H1 (cell line): Measurements from ENCODE around the gene CACNG6. TPM values are rescaled to one million over a fixed set of nuclear protein-coding genes. Genes with fewer than 3 reads are reported as not detected.

Source experiments
- CTCF ChIA-PET: fragments of 300-600 bp; sonication (Branson Sonifier 250); formaldehyde crosslinking; loops from one replicate; lab custom pipeline; 2021; ENCODE audit not compliant: partially characterized antibody; lab: Charles Lee
- POLR2A ChIA-PET: fragments of 300-600 bp; sonication (Branson Sonifier 250); formaldehyde crosslinking; loops from one replicate; lab custom pipeline; 2021; ENCODE audit warnings: inconsistent platforms; ENCODE audit not compliant: partially characterized antibody; lab: Charles Lee
- DNase-seq, 2 experiments: peaks; one replicate each; pipeline versions ENCODE4 v3.0.0 to v3.0.0-alpha.2; 2010 to 2022; ENCODE audit warnings: low spot score in 2 of 2, low read depth in 1 of 2, mixed read lengths in 1 of 2
- FAIRE-seq: peaks from 2 replicates; lab custom pipeline; 2011; peaks lifted over from hg19 to GRCh38; lab: Jason Lieb, UNC
- H2AFZ ChIP-seq: 2 replicates; pipeline ENCODE4 v1.8.1; 2012; ENCODE audit warnings: low read length, inconsistent platforms
- H2AK5ac ChIP-seq: 2 replicates; pipeline ENCODE4 v1.6.1; 2013; ENCODE audit warnings: low read depth, low read length
- H2BK120ac ChIP-seq: replicated peaks from 2 replicates; pipeline ENCODE3; 2013; ENCODE audit warnings: low read depth, low read length, inconsistent platforms
- H2BK12ac ChIP-seq: 2 replicates; pipeline ENCODE4 v1.6.1; 2013; ENCODE audit warnings: low read depth, low read length
- H2BK15ac ChIP-seq: 2 replicates; pipeline ENCODE4 v1.6.1; 2013; ENCODE audit warnings: low read length
- H2BK20ac ChIP-seq: 2 replicates; pipeline ENCODE4 v1.6.1; 2013; ENCODE audit warnings: low read length
- H2BK5ac ChIP-seq: 2 replicates; pipeline ENCODE4 v1.6.1; 2013; ENCODE audit warnings: low read depth, low read length
- H3K14ac ChIP-seq: 2 replicates; pipeline ENCODE4 v1.6.1; 2013; ENCODE audit warnings: inconsistent platforms; ENCODE audit not compliant: insufficient read length
- H3K18ac ChIP-seq: 2 replicates; pipeline ENCODE4 v1.6.1; 2013; ENCODE audit warnings: low read length; ENCODE audit errors: extremely low read depth
- H3K23ac ChIP-seq: 2 replicates; pipeline ENCODE4 v1.6.1; 2013; ENCODE audit warnings: inconsistent platforms; ENCODE audit not compliant: insufficient read length
- H3K23me2 ChIP-seq: 2 replicates; pipeline ENCODE4 v1.6.1; 2013; ENCODE audit warnings: low read depth, low read length
- H3K27ac ChIP-seq: 2 replicates; pipeline ENCODE4 v1.6.1; 2011; ENCODE audit warnings: low read depth, low read length, inconsistent platforms
- H3K27me3 ChIP-seq, 4 experiments: replicated peaks in 1 of 4; 1 replicate in 1 of 4; 2 replicates in 3 of 4; pipeline versions ENCODE4 v1.6.1 to v1.8.1; 2011 to 2013; ENCODE audit warnings: low read length in 3 of 4, mild to moderate bottlenecking in 3 of 4, inconsistent platforms in 2 of 4, mixed read lengths in 2 of 4, moderate library complexity in 1 of 4; ENCODE audit not compliant: control insufficient read depth in 3 of 4, insufficient read depth in 3 of 4; ENCODE audit errors: extremely low read depth in 1 of 4
- H3K36me3 ChIP-seq, 4 experiments: 2 replicates each; pipeline versions ENCODE4 v1.6.1 to v1.8.1; 2011 to 2013; ENCODE audit warnings: mild to moderate bottlenecking in 4 of 4, low read length in 3 of 4, moderate library complexity in 2 of 4, control low read depth in 1 of 4, inconsistent platforms in 1 of 4; ENCODE audit not compliant: insufficient read depth in 4 of 4, control insufficient read depth in 2 of 4
- H3K4ac ChIP-seq: replicated peaks from 2 replicates; pipeline ENCODE3; 2013; ENCODE audit warnings: low read length, low read depth, mixed read lengths, inconsistent platforms; ENCODE audit not compliant: insufficient read length
- H3K4me1 ChIP-seq, 4 experiments: replicated peaks in 1 of 4; 1 replicate in 1 of 4; 2 replicates in 3 of 4; pipeline versions ENCODE4 v1.6.1 to v1.8.1; 2011 to 2013; ENCODE audit warnings: low read length in 3 of 4, inconsistent platforms in 2 of 4, mixed read lengths in 1 of 4; ENCODE audit not compliant: insufficient read depth in 4 of 4, control insufficient read depth in 3 of 4
- H3K4me2 ChIP-seq, 2 experiments: 2 replicates each; pipeline versions ENCODE4 v1.6.1 to v1.8.1; 2011 to 2013; ENCODE audit warnings: low read depth in 2 of 2, low read length in 2 of 2, control low read depth in 1 of 2, inconsistent platforms in 1 of 2, mild to moderate bottlenecking in 1 of 2; ENCODE audit not compliant: insufficient read depth in 1 of 2
- H3K4me3 ChIP-seq, 4 experiments: fragments of 200-600, 300-600 bp in 1 of 4; sonication (generic), shearing (Covaris generic), sonication (Bioruptor Twin) in 1 of 4; 2 replicates each; pipeline versions ENCODE4 v1.5.1 to v1.8.1; 2011 to 2016; ENCODE audit warnings: low read length in 4 of 4, low read depth in 3 of 4, control low read depth in 2 of 4, inconsistent platforms in 2 of 4, mild to moderate bottlenecking in 2 of 4, mixed read lengths in 1 of 4, moderate library complexity in 1 of 4; ENCODE audit not compliant: insufficient read depth in 2 of 4; ENCODE audit errors: extremely low read depth in 1 of 4
- H3K56ac ChIP-seq: replicated peaks from 2 replicates; pipeline ENCODE3; 2013; ENCODE audit warnings: low read depth, mild to moderate bottlenecking, mixed read lengths, low read length, inconsistent platforms; ENCODE audit not compliant: insufficient read length
- H3K79me1 ChIP-seq: 2 replicates; pipeline ENCODE4 v1.6.1; 2013; ENCODE audit warnings: low read depth, low read length, control low read depth
- H3K79me2 ChIP-seq, 2 experiments: 2 replicates each; pipeline versions ENCODE4 v1.6.1 to v1.8.1; 2012 to 2013; ENCODE audit warnings: low read length in 2 of 2, mild to moderate bottlenecking in 2 of 2, inconsistent platforms in 1 of 2; ENCODE audit not compliant: insufficient read depth in 2 of 2, control insufficient read depth in 1 of 2
- H3K9ac ChIP-seq, 4 experiments: replicated peaks in 1 of 4; 1 replicate in 1 of 4; 2 replicates in 3 of 4; pipeline versions ENCODE4 v1.6.1 to v1.8.1; 2011 to 2013; ENCODE audit warnings: low read depth in 3 of 4, low read length in 3 of 4, control low read depth in 2 of 4, mild to moderate bottlenecking in 2 of 4, moderate library complexity in 2 of 4, inconsistent platforms in 1 of 4; ENCODE audit errors: extremely low read depth in 1 of 4
- H3K9me3 ChIP-seq, 2 experiments: 2 replicates each; pipeline versions ENCODE4 v1.6.1 to v1.8.1; 2012 to 2013; ENCODE audit warnings: mild to moderate bottlenecking in 2 of 2, moderate library complexity in 2 of 2, control low read depth in 1 of 2, inconsistent platforms in 1 of 2, low read depth in 1 of 2, low read length in 1 of 2, mixed read lengths in 1 of 2; ENCODE audit not compliant: insufficient read depth in 2 of 2
- H4K20me1 ChIP-seq, 2 experiments: replicated peaks in 1 of 2; 2 replicates each; pipeline versions ENCODE3 to v1.8.1; 2011 to 2013; ENCODE audit warnings: inconsistent platforms in 2 of 2, low read length in 2 of 2, mild to moderate bottlenecking in 1 of 2; ENCODE audit not compliant: insufficient read depth in 2 of 2, control insufficient read depth in 1 of 2
- H4K5ac ChIP-seq: 2 replicates; pipeline ENCODE4 v1.6.1; 2013; ENCODE audit warnings: low read length, low read depth, mixed read lengths, inconsistent platforms; ENCODE audit not compliant: insufficient read length
- H4K8ac ChIP-seq: 2 replicates; pipeline ENCODE4 v1.8.0; 2013; ENCODE audit warnings: mild to moderate bottlenecking, moderate library complexity, low read length, inconsistent platforms; ENCODE audit not compliant: insufficient read depth; ENCODE audit errors: extremely low read depth
- H4K91ac ChIP-seq: replicated peaks from 2 replicates; pipeline ENCODE3; 2013; ENCODE audit warnings: low read length, mixed read lengths, inconsistent platforms; ENCODE audit not compliant: insufficient read length
- CEBPB ChIP-seq: IDR thresholded peaks from 2 replicates; pipeline ENCODE4 v1.6.1; 2012; ENCODE audit warnings: low read depth, low read length
- EP300 ChIP-seq, 2 experiments: IDR thresholded peaks; 1 replicate in 1 of 2; 2 replicates in 1 of 2; pipeline ENCODE4 v1.6.1; 2011 to 2012; ENCODE audit warnings: low read depth in 2 of 2, low read length in 2 of 2, mild to moderate bottlenecking in 2 of 2, borderline replicate concordance in 1 of 2, inconsistent platforms in 1 of 2, moderate library complexity in 1 of 2
- GTF2F1 ChIP-seq: IDR thresholded peaks from 2 replicates; pipeline ENCODE4 v1.6.1; 2012; ENCODE audit warnings: low read depth, low read length, improper control_type of control experiment, borderline replicate concordance
- HDAC2 ChIP-seq, 2 experiments: fragments of 300-600 bp in 1 of 2; sonication (generic) in 1 of 2; IDR thresholded peaks; 2 replicates each; pipeline ENCODE4 v1.6.1; 2011 to 2012; ENCODE audit warnings: low read depth in 2 of 2, low read length in 2 of 2, mild to moderate bottlenecking in 2 of 2, moderate library complexity in 2 of 2, borderline replicate concordance in 1 of 2, inconsistent platforms in 1 of 2
- KDM1A ChIP-seq: fragments of 200-600, 300-600 bp; sonication (generic); IDR thresholded peaks from 2 replicates; pipeline ENCODE4 v1.7.1; 2016; ENCODE audit warnings: mild to moderate bottlenecking, low read length, borderline replicate concordance
- KDM5A ChIP-seq: fragments of 200-600 bp; IDR thresholded peaks from 2 replicates; pipeline ENCODE4 v1.7.1; 2012; ENCODE audit warnings: mild to moderate bottlenecking, low read length, inconsistent platforms, mixed read lengths
- NANOG ChIP-seq: IDR thresholded peaks from 2 replicates; pipeline ENCODE4 v1.6.1; 2011; ENCODE audit warnings: low read length, low read depth, mild to moderate bottlenecking, inconsistent platforms; ENCODE audit not compliant: insufficient read depth, poor library complexity, severe bottlenecking
- NRF1 ChIP-seq: IDR thresholded peaks from 2 replicates; pipeline ENCODE4 v1.6.1; 2011; ENCODE audit warnings: mild to moderate bottlenecking, low read depth, low read length, improper control_type of control experiment
- RFX5 ChIP-seq: IDR thresholded peaks from 2 replicates; pipeline ENCODE4 v1.6.1; 2011; ENCODE audit warnings: low read depth, low read length, improper control_type of control experiment, borderline replicate concordance
- RNF2 ChIP-seq: fragments of 200-900, 300-1000 bp; sonication (generic); IDR thresholded peaks from 2 replicates; pipeline ENCODE4 v1.7.1; 2016; ENCODE audit warnings: borderline replicate concordance, low read depth, mild to moderate bottlenecking, antibody characterized with exemption, low read length; ENCODE audit not compliant: poor library complexity, severe bottlenecking; ENCODE audit errors: missing control alignments
- SAP30 ChIP-seq: fragments of 300-600 bp; sonication (generic); IDR thresholded peaks from 2 replicates; pipeline ENCODE4 v1.7.1; 2012; ENCODE audit warnings: low read length, moderate library complexity, mild to moderate bottlenecking, inconsistent platforms; ENCODE audit not compliant: insufficient read depth, insufficient replicate concordance
- SP4 ChIP-seq: IDR thresholded peaks from 2 replicates; pipeline ENCODE4 v1.6.1; 2012; ENCODE audit warnings: low read length, inconsistent platforms
- TAF7 ChIP-seq: optimal IDR thresholded peaks from 2 replicates; pipeline ENCODE3; 2011; ENCODE audit warnings: low read depth, mild to moderate bottlenecking, inconsistent platforms, low read length, moderate library complexity, borderline replicate concordance
- WGBS, 2 experiments: shearing (Covaris generic) in 1 of 2; methylation state at CpG; one replicate each; pipeline versions ENCODE4 v1.1.6 to v1.1.7; 2013 to 2015; ENCODE audit warnings: low lambda C conversion rate in 2 of 2, mixed read lengths in 2 of 2, inconsistent platforms in 1 of 2, low coverage in 1 of 2, missing lambda C conversion rate in 1 of 2; ENCODE audit not compliant: insufficient replicate concordance in 2 of 2, insufficient coverage in 1 of 2, insufficient read length in 1 of 2; ENCODE audit errors: extremely low coverage in 1 of 2, missing lambda C conversion rate in 1 of 2; 5-methylcytosine and 5-hydroxymethylcytosine counted together
- polyA plus RNA-seq, 7 experiments: library from polyadenylated mRNA; depleted of rRNA in 3 of 7; stranded (reverse) in 5 of 7; unstranded in 2 of 7; fragments of >200 nt in 5 of 7; fragments of 200-250 nt in 2 of 7; gene quantifications; 1 replicate in 5 of 7; 2 replicates in 1 of 7; 4 replicates in 1 of 7; pipeline versions ENCODE4 v1.2.1 to v1.2.3, GENCODE V29; 2011 to 2013; ENCODE audit warnings: missing spikeins in 2 of 7, mixed read lengths in 2 of 7
- total RNA-seq: library from RNA; stranded (reverse); fragmentation: NEBNext Ultra II Directional; extraction: Animal tissue kit (Norgen Biotek cat#: 25700); gene quantifications from 2 replicates; pipeline ENCODE4 v1.2.1, GENCODE V29; 2021

CACNG6 gene
- total and polyA plus RNA-seq, 2 of the 8 experiments (the other 6 are each of a cell fraction or from before 2014, with no cell fraction given): 1.2 to 1.6 TPM

GRCh38 chr19:53985863-53986262 lies 5.6 kb upstream of the CACNG6 start:
- no peaks in the 10 kb centered on the region for H3K79me2 ChIP-seq
- peaks cover 0 to 7% (median 4%) of the 10 kb centered on the region in 4 experiments; a peak in 3 of 7 replicates for H3K27me3 ChIP-seq
- no peak overlapping the region for H2BK12ac ChIP-seq
- peaks cover 4 to 18% (median 13%) of the 10 kb centered on the region in 4 experiments for H3K4me1 ChIP-seq
- no peak overlapping the region for H4K5ac ChIP-seq
- no peak overlapping the region for H3K18ac ChIP-seq
- no peak overlapping the region for H3K4me3 ChIP-seq
- H2BK15ac ChIP-seq: no peak overlapping the region
- H4K8ac ChIP-seq: no peak overlapping the region
- no peak overlapping the region for H3K23ac ChIP-seq
- H2BK20ac ChIP-seq: no peak overlapping the region
- TF ChIP-seq GTF2F1 (no peak), NRF1 (no peak), EP300 (IDR thresholded peaks at IDR 0.05; ENCODE audit: borderline replicate concordance in 1 of 2, low read depth in 2 of 2, low read length in 2 of 2) (no peak), RFX5 (no peak), TAF7 (no peak), SP4 (no peak), RNF2 (no peak), NANOG (no peak), HDAC2 (IDR thresholded peaks at IDR 0.05; ENCODE audit: borderline replicate concordance in 1 of 2, low read depth in 2 of 2, low read length in 2 of 2) (no peak), KDM1A (no peak), SAP30 (no peak), KDM5A (no peak), CEBPB (no peak)
- FAIRE-seq (no peak), DNase-seq (no peak)
- H3K27ac ChIP-seq: no peak overlapping the region
- H3K9me3 ChIP-seq: no peaks in the 10 kb centered on the region
- H3K36me3 ChIP-seq: no peaks in the 10 kb centered on the region
- H3K4me2 ChIP-seq: no peak overlapping the region
- no peak overlapping the region for H3K14ac ChIP-seq
- no peak overlapping the region for H2AFZ ChIP-seq
- H3K79me1 ChIP-seq: no peaks in the 10 kb centered on the region
- 89% methylated on average over 5 of the region's 6 CpGs; no CpG with 5 or more reads in 1 of the 2 experiments for WGBS, 2 experiments
- no peak overlapping the region for H2BK120ac ChIP-seq
- H2BK5ac ChIP-seq: no peak overlapping the region
- H4K91ac ChIP-seq: no peak overlapping the region
- ChIA-PET CTCF (interaction anchor here (1.0 to 1.5 kb wide), 2 partner anchors 38 to 74 kb away, joined by 5 to 7 read pairs; no protein-coding TSS in a partner anchor), POLR2A (interaction anchor here (0.6 to 1.7 kb wide), 6 partner anchors 8 to 157 kb away, joined by 3 to 19 read pairs (median 4); no protein-coding TSS in a partner anchor)
- H3K9ac ChIP-seq: no peak overlapping the region
- peaks cover 14% of the 10 kb centered on the region; the same call in 1 of the 2 replicates for H3K23me2 ChIP-seq
- peaks cover 2 to 8% of the 10 kb centered on the region in 2 experiments for H4K20me1 ChIP-seq
- H2AK5ac ChIP-seq: no peak overlapping the region
- H3K56ac ChIP-seq: no peak overlapping the region
- H3K4ac ChIP-seq: no peak overlapping the region
